ENCODE data around the gene RMI1.
"Not testable (repeated sequence)": the region's sequence is repeated elsewhere in the genome, so short reads cannot be mapped to it uniquely, and the experiment has no call there.

Gene RMI1

GRCh38 chr9:84007662-84008061 is 27.1 kb downstream of the RMI1 start:
- DNase-seq (ENCODE audit: low spot score), result no peak

- DNase-seq (ENCODE audit: low spot score), result no peak
These were observed 43.5 kb downstream of the RMI1 start for GRCh38 chr9:84024041-84024575.

GRCh38 chr9:84027201-84027600 is 46.6 kb downstream of the RMI1 start:
- DNase-seq (ENCODE audit: low spot score), result no peak

- no peak for DNase-seq (ENCODE audit: low spot score)
These were observed 50.9 kb downstream of the RMI1 start for GRCh38 chr9:84031534-84031933.

GRCh38 chr9:84041857-84042256 is 61.3 kb downstream of the RMI1 start:
- DNase-seq (ENCODE audit: low spot score), result not testable (repeated sequence)

- DNase-seq (ENCODE audit: low spot score), result no peak
These were observed 65.0 kb downstream of the RMI1 start for GRCh38 chr9:84045481-84046097.

Measured in left forelimb (tissue), 1 donor.